WI38 (cell line): Measurements from ENCODE around the gene BEX4.
"Not testable (repeated sequence)": the region's sequence is repeated elsewhere in the genome, so short reads cannot be mapped to it uniquely, and the experiment has no call there.

Source experiments
- H3K4me3 ChIP-seq: 2 replicates; pipeline ENCODE4 v1.5.1; 2011; ENCODE audit warnings: low read depth, mild to moderate bottlenecking, control low read depth, low read length
- CTCF ChIP-seq: IDR thresholded peaks from 2 replicates; pipeline ENCODE4 v1.5.1; 2012; ENCODE audit warnings: low read depth, mild to moderate bottlenecking, control low read depth, low read length

The BEX4 gene, protein sequence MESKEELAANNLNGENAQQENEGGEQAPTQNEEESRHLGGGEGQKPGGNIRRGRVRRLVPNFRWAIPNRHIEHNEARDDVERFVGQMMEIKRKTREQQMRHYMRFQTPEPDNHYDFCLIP

GRCh38 chrX:103214870-103215424, at the start of gene BEX4:
TSS of gene BEX4 (plus strand) at chrX:103215108. CDS start at chrX:103216154, 1,046 bp downstream.
- no peak for TF ChIP-seq CTCF
- H3K4me3 ChIP-seq, result peak within 1 kb of the TSS; percentile 68

DNA sequence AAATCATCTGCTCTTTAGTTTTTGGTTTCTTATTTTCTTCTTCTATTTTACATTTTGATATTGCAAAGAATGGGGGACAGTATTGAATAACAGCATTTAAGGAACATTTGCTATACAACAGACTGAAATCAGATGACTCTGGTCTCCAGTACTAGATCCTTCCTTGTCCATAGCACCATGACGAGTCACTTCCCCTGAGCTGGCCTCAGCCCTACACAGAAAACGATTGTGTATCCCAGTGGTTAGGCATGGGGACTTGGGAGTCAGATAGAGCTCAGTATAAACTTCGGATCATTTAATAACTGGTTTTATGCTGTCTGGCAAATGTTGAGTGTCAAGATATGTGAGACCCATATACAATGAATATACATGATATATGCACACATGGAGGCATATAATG, 44.7 kb upstream of the BEX4 start:
- TF ChIP-seq CTCF, result no peak
- H3K4me3 ChIP-seq, result no peak overlapping the region

DNA sequence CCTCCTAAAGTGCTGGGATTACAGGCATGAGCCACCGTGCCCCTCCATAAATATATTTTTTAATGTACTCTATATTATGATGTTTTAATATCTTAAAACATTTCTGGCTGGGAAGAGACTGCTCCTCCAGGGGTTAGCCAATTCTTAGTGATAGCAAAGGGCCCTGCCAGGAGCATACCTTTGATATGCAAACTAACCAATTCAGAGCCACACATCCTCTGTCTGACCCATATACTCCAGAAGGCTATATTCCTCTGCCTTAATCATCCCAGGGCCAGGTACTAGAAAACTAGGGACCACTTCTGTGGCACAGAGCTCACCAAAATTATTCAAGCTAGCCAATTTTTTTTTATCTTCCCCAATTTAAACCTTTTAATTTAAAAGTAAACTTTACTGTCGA, 43.6 kb upstream of the BEX4 start:
- TF ChIP-seq CTCF, result no peak
- H3K4me3 ChIP-seq, result no peak overlapping the region

- H3K4me3 ChIP-seq, result not testable (repeated sequence)
Observed at GRCh38 chrX:103175256-103175655, 39.7 kb upstream of the BEX4 start.

GRCh38 chrX:103175944-103176753, 38.8 kb upstream of the BEX4 start:
- H3K4me3 ChIP-seq, result no peak overlapping the region
- peak; percentile 80 for TF ChIP-seq CTCF

GRCh38 chrX:103177556-103177955, 37.4 kb upstream of the BEX4 start:
- TF ChIP-seq CTCF, result no peak
- H3K4me3 ChIP-seq, result no peak overlapping the region

GRCh38 chrX:103183912-103184311, 31.0 kb upstream of the BEX4 start:
- no peak overlapping the region for H3K4me3 ChIP-seq
- TF ChIP-seq CTCF, result no peak
